Stimulated activated CD8-positive, alpha-beta memory T cell treated with anti-CD3 and anti-CD28 coated beads, Interleukin-4, amount 100 ng/mL, for 1 hour (primary cell): ENCODE measurements around the gene PLEKHH1.

Experiments used
- DNase-seq, 2 donors: peaks; one replicate each; pipeline ENCODE4 v3.0.0-alpha.2; 2020; ENCODE audit warnings: low read depth in 2 of 2, low spot score in 1 of 2

Gene PLEKHH1

GRCh38 chr14:67510121-67510520 lies 23.0 kb upstream of the PLEKHH1 start:
- no peak for DNase-seq

GRCh38 chr14:67510836-67511235 lies 22.3 kb upstream of the PLEKHH1 start:
- DNase-seq = no peak

- no peak for DNase-seq
Observed at GRCh38 chr14:67512463-67513310, 20.4 kb upstream of the PLEKHH1 start.

DNA sequence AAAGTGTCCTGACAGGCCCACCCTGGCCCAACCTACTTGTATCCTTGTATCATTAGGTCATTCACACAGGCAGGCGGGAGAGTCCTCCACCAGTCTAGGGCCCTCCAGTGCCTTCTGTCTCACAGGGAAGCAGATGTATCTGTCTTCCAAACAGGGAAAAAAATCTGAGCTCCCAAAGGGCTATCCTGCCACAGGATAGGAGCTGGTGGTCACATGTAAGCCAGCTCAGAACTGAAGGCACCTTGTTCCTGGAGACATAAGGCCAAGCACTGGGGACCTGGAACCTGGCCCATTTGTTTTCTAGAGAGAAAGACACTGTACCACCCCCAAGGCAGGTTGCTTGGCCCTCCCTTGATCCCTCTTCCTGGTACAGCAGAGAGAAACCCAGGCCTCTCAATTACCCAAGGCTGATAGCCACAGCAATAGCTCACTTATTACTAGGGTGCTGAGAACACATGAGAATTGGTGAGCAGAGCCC lies 19.4 kb upstream of the PLEKHH1 start:
- no peak for DNase-seq

GRCh38 chr14:67514203-67514607 lies 18.9 kb upstream of the PLEKHH1 start:
- no peak for DNase-seq

- DNase-seq = no peak
Observed at GRCh38 chr14:67514650-67515385, 18.3 kb upstream of the PLEKHH1 start.

- DNase-seq = no peak
Observed at GRCh38 chr14:67515386-67516079, 17.6 kb upstream of the PLEKHH1 start.

DNA sequence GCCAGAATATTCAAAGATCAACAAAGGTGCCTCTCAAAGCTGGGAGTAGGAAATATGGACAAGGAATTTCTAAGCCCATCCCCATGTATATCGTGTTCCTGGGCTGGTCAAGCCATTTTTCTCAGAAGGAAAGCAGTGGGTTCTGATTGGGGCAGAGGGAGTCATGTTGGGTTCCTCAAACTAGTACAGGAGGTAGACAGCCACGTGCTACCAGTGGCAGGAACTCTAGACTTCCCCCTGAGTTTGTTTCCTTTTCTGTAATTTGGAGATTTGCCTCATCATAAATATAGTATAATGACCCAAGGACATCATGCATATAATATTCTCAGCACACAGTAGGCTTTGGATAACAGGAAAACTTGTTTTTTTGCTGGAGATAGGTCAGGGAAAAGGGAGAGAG lies 16.4 kb upstream of the PLEKHH1 start:
- DNase-seq = no peak

DNA sequence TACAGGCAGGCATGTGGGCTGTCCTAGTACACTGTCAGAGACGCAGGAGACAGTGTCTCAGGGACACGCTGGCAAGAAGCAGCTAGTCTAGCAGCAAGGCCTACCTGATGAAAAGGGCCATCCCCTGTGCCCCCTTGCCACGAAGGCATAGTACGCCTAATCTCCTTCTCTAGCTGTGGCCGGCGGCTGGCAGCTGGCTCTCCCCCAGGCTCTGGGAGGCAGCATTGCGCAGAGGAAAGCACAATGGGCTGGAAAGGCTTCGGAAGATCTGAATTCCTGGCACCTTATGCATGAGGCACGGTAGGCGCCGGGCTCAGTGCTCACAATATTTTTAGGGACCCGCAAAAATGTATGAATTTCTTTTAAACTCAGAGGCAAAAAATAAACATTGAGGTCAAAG lies 16.0 kb upstream of the PLEKHH1 start:
- DNase-seq = no peak

- no peak for DNase-seq
Observed at GRCh38 chr14:67519406-67519805, 13.7 kb upstream of the PLEKHH1 start.

- DNase-seq = no peak
Observed at GRCh38 chr14:67520482-67520881, 12.6 kb upstream of the PLEKHH1 start.

DNA sequence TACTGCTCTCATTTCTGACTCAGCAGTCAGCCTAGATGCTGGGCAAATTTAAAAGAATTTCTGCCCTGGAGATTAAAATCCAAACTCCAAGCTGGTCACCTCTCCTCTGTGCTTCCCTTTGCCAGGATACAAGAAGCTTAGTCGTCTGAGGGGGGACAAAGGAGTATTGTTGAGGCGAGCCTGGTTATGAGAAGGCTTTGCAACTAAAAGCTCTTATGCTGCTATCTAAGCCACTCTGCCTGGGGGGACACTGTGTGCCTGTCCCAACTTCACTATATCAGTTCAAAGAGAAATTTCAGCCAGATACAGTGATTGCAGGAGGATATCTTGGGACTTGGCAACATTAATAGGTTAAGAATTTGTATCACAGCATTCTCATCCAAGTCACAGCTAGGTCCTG lies 10.8 kb upstream of the PLEKHH1 start:
- DNase-seq = no peak

DNA sequence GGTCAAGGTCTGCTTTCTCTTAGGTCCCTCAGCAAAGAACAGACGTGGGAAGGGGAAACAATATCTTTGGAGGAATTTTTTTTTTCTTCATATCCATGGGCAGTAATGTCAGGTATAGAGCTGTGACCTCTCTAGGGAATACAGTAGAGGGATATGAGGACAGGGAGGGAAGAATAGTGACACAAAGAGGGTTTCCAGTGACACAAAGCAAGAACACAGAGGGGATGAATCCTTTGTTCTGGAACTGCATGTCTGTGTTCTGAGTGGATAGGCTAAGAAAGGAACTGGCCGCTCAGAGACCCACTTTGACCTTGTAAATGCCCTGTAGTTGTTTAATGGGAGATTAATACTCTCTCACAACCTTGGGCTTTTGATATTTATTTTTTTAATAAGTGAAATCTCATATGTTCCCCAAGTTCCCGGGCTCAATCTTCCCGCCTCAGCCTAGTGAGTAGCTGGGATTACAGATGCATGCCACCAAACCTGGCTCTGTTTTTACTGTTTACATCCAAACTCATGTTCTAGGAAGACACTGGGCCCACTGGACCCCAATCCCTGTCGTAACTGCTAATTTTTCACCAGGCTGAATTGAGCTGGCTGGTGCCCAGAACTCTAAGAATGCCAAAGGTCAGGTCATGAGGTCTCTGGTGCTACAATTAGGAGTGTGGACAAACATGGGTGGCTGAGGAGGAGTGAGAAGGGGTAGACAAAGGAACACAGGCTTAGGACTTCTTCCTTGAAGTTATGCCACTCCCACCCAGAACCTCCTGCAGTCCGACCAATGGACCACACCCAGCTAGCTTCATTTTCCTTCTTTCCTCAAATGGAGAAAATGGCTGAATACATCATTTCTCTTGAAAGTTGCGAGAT lies 9.1 kb upstream of the PLEKHH1 start:
- no peak for DNase-seq

- DNase-seq = no peak
Observed at GRCh38 chr14:67524634-67524963, 8.5 kb upstream of the PLEKHH1 start.

- DNase-seq = no peak
Observed at GRCh38 chr14:67525389-67525788, 7.7 kb upstream of the PLEKHH1 start.

- DNase-seq = no peak
Observed at GRCh38 chr14:67526181-67526580, 6.9 kb upstream of the PLEKHH1 start.

DNA sequence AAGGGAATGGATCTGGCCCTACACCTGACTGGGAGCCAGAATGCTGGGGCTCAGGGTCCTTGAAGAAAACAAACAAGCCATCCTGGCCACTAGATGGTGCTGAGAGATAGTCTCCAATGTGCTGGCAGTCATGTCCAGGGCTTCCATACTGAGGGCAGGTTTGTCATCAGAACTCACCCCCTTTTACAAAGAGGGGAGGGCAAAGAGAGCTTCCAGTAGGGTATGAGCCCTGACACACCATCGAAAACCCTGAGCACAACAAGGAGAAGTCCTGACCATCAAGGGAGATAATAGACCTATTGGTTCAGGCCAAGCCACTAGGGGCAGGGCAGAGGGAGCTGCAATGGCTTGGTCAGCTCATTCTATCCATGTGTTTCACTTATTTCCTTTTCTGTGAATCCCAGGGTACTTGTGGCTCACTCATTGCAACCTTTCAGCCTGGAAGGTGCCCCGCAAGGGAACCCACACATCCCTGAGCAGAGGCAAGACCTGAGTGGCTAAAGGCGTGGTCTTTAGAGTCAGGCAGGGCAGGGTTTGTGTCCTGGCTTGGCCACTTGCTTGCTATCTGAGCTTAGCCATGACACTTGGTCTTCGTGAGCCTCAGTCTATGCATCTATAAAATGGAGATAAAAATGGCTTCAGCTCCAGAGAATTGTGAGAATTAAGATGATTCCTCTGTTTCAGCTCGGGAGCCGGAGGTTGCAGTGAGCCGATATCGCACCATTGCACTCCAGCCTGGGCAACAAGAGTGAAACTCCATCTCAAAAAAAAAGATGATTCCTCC lies 6.2 kb upstream of the PLEKHH1 start:
- no peak for DNase-seq

GRCh38 chr14:67527756-67528155 lies 5.3 kb upstream of the PLEKHH1 start:
- no peak for DNase-seq

- no peak for DNase-seq
Observed at GRCh38 chr14:67528276-67528675, 4.8 kb upstream of the PLEKHH1 start.
